ENCODE results near the gene MPV17.

DNA sequence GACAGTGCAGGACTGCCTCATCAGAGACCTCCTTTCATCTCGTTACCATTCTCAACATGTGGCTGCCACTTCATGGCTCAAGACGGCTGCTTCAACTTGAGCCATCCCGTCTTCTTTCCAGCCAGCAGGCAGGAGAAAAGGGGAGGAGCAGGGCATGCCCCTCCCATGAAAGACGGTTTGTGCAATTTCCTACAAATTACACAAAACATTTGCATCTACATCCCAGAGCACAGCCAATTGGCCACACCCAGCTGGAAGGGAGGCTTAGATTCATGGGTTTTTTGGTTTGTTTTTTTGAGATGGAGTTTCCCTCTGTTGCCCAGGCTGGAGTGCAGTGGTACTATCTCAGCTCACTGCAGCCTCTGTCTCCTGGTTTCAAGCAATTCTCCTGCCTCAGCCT is 26.4 kb downstream of the MPV17 start:
- TF ChIP-seq, protein P1, sequence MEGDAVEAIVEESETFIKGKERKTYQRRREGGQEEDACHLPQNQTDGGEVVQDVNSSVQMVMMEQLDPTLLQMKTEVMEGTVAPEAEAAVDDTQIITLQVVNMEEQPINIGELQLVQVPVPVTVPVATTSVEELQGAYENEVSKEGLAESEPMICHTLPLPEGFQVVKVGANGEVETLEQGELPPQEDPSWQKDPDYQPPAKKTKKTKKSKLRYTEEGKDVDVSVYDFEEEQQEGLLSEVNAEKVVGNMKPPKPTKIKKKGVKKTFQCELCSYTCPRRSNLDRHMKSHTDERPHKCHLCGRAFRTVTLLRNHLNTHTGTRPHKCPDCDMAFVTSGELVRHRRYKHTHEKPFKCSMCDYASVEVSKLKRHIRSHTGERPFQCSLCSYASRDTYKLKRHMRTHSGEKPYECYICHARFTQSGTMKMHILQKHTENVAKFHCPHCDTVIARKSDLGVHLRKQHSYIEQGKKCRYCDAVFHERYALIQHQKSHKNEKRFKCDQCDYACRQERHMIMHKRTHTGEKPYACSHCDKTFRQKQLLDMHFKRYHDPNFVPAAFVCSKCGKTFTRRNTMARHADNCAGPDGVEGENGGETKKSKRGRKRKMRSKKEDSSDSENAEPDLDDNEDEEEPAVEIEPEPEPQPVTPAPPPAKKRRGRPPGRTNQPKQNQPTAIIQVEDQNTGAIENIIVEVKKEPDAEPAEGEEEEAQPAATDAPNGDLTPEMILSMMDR (IDR thresholded peaks at IDR 0.05), result no peak
- no peak for TF ChIP-seq EZH2phosphoT487 (IDR thresholded peaks at IDR 0.05)
- no peak for TF ChIP-seq EZH2 (IDR thresholded peaks at IDR 0.05)
